HCT116 (cell line): ENCODE measurements around the gene SYNE1. TPM values are rescaled to one million over a fixed set of nuclear protein-coding genes. Genes with fewer than 3 reads are reported as not detected.

Experiments
- ATAC-seq: fragments of 200-7000 bp; cut with Tn5 transposase; 2 replicates; pipeline ENCODE4 v1.9.1; 2020; ENCODE audit warnings: mild to moderate bottlenecking, moderate library complexity
- BruUV-seq: library from RNA; stranded (reverse); fragments of 400-500 nt; replicated peaks from 2 replicates; lab custom pipeline; 2021; lab: Mats Ljungman, UMichigan
- CTCF ChIA-PET: fragments of 300-600 bp; sonication (Branson Sonifier 250); formaldehyde crosslinking; loops from one replicate; lab custom pipeline; 2021; ENCODE audit warnings: antibody characterized with exemption; lab: Charles Lee
- POLR2A ChIA-PET: fragments of 300-600, 350-600 bp; sonication (Branson Sonifier 250); formaldehyde crosslinking; loops from one replicate; lab custom pipeline; 2021; ENCODE audit warnings: antibody characterized with exemption; lab: Charles Lee
- RAD21 ChIA-PET, 2 experiments: fragments of 300-600 bp; sonication (Branson Sonifier 250); formaldehyde crosslinking; loops; one replicate each; lab custom pipeline; 2023; ENCODE audit warnings: low total read pairs in 2 of 2; ENCODE audit not compliant: uncharacterized antibody in 2 of 2, unreplicated experiment in 2 of 2, low non-redundant PET in 1 of 2; lab: Charles Lee
- DNase-seq: peaks from one replicate; pipeline ENCODE4 v3.0.0-alpha.2; 2010; ENCODE audit warnings: low read depth, low spot score
- H2AFZ ChIP-seq: fragments of 200-600 bp; shearing (Covaris generic), sonication (generic); 2 replicates; pipeline ENCODE4 v1.6.1; 2017; ENCODE audit warnings: low read depth, mixed run types, mixed read lengths, antibody characterized with exemption, low read length; ENCODE audit not compliant: poor library complexity, severe bottlenecking
- H3K27ac ChIP-seq: 2 replicates; pipeline ENCODE4 v1.5.1; 2012; ENCODE audit warnings: low read depth, low read length
- H3K27me3 ChIP-seq: fragments of 200-600 bp; sonication (generic); 2 replicates; pipeline ENCODE4 v1.6.1; 2016; ENCODE audit warnings: mixed run types, low read length, mixed read lengths; ENCODE audit not compliant: insufficient read depth
- H3K36me3 ChIP-seq, 2 experiments: fragments of 200-500 bp in 1 of 2; fragments of 200-600 bp in 1 of 2; sonication (Bioruptor generic) in 1 of 2; sonication (generic) in 1 of 2; 2 replicates each; pipeline versions ENCODE4 v1.5.1 to v1.6.1; 2014 to 2016; ENCODE audit warnings: low read length in 2 of 2, inconsistent platforms in 1 of 2, mixed read lengths in 1 of 2, mixed run types in 1 of 2; ENCODE audit not compliant: insufficient read depth in 2 of 2, control insufficient read depth in 1 of 2
- H3K4me1 ChIP-seq, 2 experiments: fragments of 200-600 bp in 1 of 2; sonication (generic) in 1 of 2; 2 replicates each; pipeline versions ENCODE4 v1.5.1 to v1.6.1; 2012 to 2017; ENCODE audit warnings: low read length in 2 of 2, inconsistent platforms in 1 of 2, mild to moderate bottlenecking in 1 of 2, mixed read lengths in 1 of 2, mixed run types in 1 of 2, moderate library complexity in 1 of 2; ENCODE audit not compliant: insufficient read depth in 2 of 2, control insufficient read depth in 1 of 2
- H3K4me2 ChIP-seq: fragments of 200-600 bp; sonication (generic); 2 replicates; pipeline ENCODE4 v1.6.1; 2017; ENCODE audit warnings: mixed run types, low read length, mixed read lengths
- H3K4me3 ChIP-seq, 2 experiments: fragments of 200-600 bp in 1 of 2; sonication (generic) in 1 of 2; replicated peaks in 1 of 2; 2 replicates each; pipeline ENCODE4 v1.5.1; 2011 to 2016; ENCODE audit warnings: low read length in 2 of 2, control low read depth in 1 of 2, low read depth in 1 of 2, mild to moderate bottlenecking in 1 of 2, mixed read lengths in 1 of 2, mixed run types in 1 of 2
- H3K79me2 ChIP-seq: fragments of 200-600 bp; sonication (generic); 2 replicates; pipeline ENCODE4 v1.6.1; 2017; ENCODE audit warnings: mild to moderate bottlenecking, mixed run types, low read length, moderate library complexity, mixed read lengths; ENCODE audit not compliant: insufficient read depth
- H3K9ac ChIP-seq: fragments of 200-600 bp; sonication (generic); 2 replicates; pipeline ENCODE4 v1.6.1; 2016; ENCODE audit warnings: low read length, mixed read lengths
- H3K9me2 ChIP-seq: fragments of 200-600 bp; sonication (generic), shearing (Covaris generic); 2 replicates; pipeline ENCODE4 v1.6.1; 2017; ENCODE audit warnings: mixed run types, mild to moderate bottlenecking, moderate library complexity; ENCODE audit not compliant: insufficient read depth
- H3K9me3 ChIP-seq, 2 experiments: fragments of 200-500 bp in 1 of 2; fragments of 200-600 bp in 1 of 2; sonication (Bioruptor generic) in 1 of 2; sonication (generic) in 1 of 2; 2 replicates each; pipeline ENCODE4 v1.6.1; 2014 to 2017; ENCODE audit warnings: low read length in 2 of 2, mixed read lengths in 2 of 2, inconsistent platforms in 1 of 2, low read depth in 1 of 2, mild to moderate bottlenecking in 1 of 2, mixed run types in 1 of 2, moderate library complexity in 1 of 2; ENCODE audit not compliant: control insufficient read depth in 1 of 2, insufficient read depth in 1 of 2
- H4K20me1 ChIP-seq: fragments of 200-600 bp; sonication (generic), shearing (Covaris generic); 2 replicates; pipeline ENCODE4 v1.6.1; 2017; ENCODE audit warnings: mixed run types, mild to moderate bottlenecking, moderate library complexity; ENCODE audit not compliant: insufficient read depth
- ATF3 ChIP-seq: IDR thresholded peaks from 2 replicates; pipeline ENCODE4 v1.6.1; 2012
- CEBPB ChIP-seq: IDR thresholded peaks from 2 replicates; pipeline ENCODE4 v1.6.1; 2012; ENCODE audit warnings: low read depth
- CTCF ChIP-seq, 3 experiments: fragments of 200-600 bp in 1 of 3; sonication (generic) in 1 of 3; IDR thresholded peaks in 2 of 3; conservative IDR thresholded peaks in 1 of 3; 2 replicates each; pipeline ENCODE4 v1.5.1; 2012 to 2017; ENCODE audit warnings: low read depth in 2 of 3, low read length in 2 of 3, antibody characterized with exemption in 1 of 3, borderline replicate concordance in 1 of 3, control low read depth in 1 of 3, mild to moderate bottlenecking in 1 of 3, mixed read lengths in 1 of 3, mixed run types in 1 of 3, moderate library complexity in 1 of 3; ENCODE audit not compliant: insufficient read depth in 1 of 3
- FOSL1 ChIP-seq: IDR thresholded peaks from 2 replicates; pipeline ENCODE4 v1.6.1; 2012; ENCODE audit warnings: low read depth
- JUND ChIP-seq: IDR thresholded peaks from 2 replicates; pipeline ENCODE4 v1.6.1; 2012
- MAX ChIP-seq: IDR thresholded peaks from 2 replicates; pipeline ENCODE4 v1.6.1; 2012
- POLR2A ChIP-seq: IDR thresholded peaks from 2 replicates; pipeline ENCODE4 v1.7.0; 2011; ENCODE audit warnings: borderline replicate concordance; ENCODE audit not compliant: insufficient read depth, insufficient read length; ENCODE audit errors: extremely low read depth
- POLR2AphosphoS5 ChIP-seq: IDR thresholded peaks from 2 replicates; pipeline ENCODE4 v1.6.1; 2011; ENCODE audit warnings: mild to moderate bottlenecking, low read depth, low read length, moderate library complexity
- RAD21 ChIP-seq: IDR thresholded peaks from 2 replicates; pipeline ENCODE4 v1.6.1; 2012; ENCODE audit warnings: low read depth, mild to moderate bottlenecking
- REST ChIP-seq: IDR thresholded peaks from 2 replicates; pipeline ENCODE4 v1.6.1; 2012; ENCODE audit warnings: low read depth
- SIN3A ChIP-seq: IDR thresholded peaks from 2 replicates; pipeline ENCODE4 v1.6.1; 2012; ENCODE audit warnings: low read depth
- TCF7L2 ChIP-seq: IDR thresholded peaks from 2 replicates; pipeline ENCODE4 v1.7.0; 2011; ENCODE audit warnings: borderline replicate concordance, inconsistent platforms; ENCODE audit not compliant: insufficient read depth, insufficient read length; ENCODE audit errors: extremely low read depth
- ZBTB33 ChIP-seq: IDR thresholded peaks from 2 replicates; pipeline ENCODE4 v1.6.1; 2011; ENCODE audit warnings: mild to moderate bottlenecking, low read length, moderate library complexity; ENCODE audit not compliant: insufficient replicate concordance; ENCODE audit errors: extremely low read depth
- ZNF274 ChIP-seq: fragments of 200-500 bp; sonication (Bioruptor generic); IDR thresholded peaks from 2 replicates; pipeline ENCODE4 v1.6.1; 2014; ENCODE audit warnings: mild to moderate bottlenecking, low read depth, low read length, inconsistent platforms
- intact Hi-C: fragments of 100-400 bp; cut with micrococcal nuclease; formaldehyde crosslinking; loops from 2 replicates; pipeline ENCODE4 v1.10.0; 2022
- total RNA-seq: library from RNA; stranded (reverse); gene quantifications from one replicate; pipeline ENCODE4 v1.2.1, GENCODE V29; 2021; ENCODE audit not compliant: unreplicated experiment

SYNE1 gene
- total RNA-seq, 1 experiment from 2014 or later = 5.4 TPM

GRCh38 chr6:152119831-152120230 lies 517.3 kb downstream of the SYNE1 start:
- Histone ChIP-seq H3K27me3 (no peaks in the 10 kb centered on the region), H4K20me1 (no peaks in the 10 kb centered on the region), H3K4me2 (no peak overlapping the region), H3K36me3 (no peaks in the 10 kb centered on the region), H3K4me1 (no peaks in the 10 kb centered on the region), H3K27ac (no peak overlapping the region), H3K9me2 (no peaks in the 10 kb centered on the region), H3K9me3 (no peaks in the 10 kb centered on the region), H3K9ac (no peak overlapping the region), H3K79me2 (no peaks in the 10 kb centered on the region), H3K4me3 (no peak overlapping the region), H2AFZ (no peak overlapping the region)
- ChIA-PET RAD21 (no interaction called here), CTCF (interaction anchor here (0.7 to 1.3 kb wide), 2 partner anchors 24 to 354 kb away, joined by 3 to 9 read pairs; no protein-coding TSS in a partner anchor), POLR2A (no interaction called here)
- DNase-seq = no peak
- TF ChIP-seq RAD21 (no peak), TCF7L2 (no peak), ATF3 (no peak), SIN3A (no peak), ZNF274 (no peak), MAX (no peak), REST (no peak), FOSL1 (no peak), POLR2A (no peak), ZBTB33 (no peak), CEBPB (no peak), JUND (no peak), CTCF (IDR thresholded peaks at IDR 0.05 in 2 of 3, conservative IDR thresholded peaks at IDR 0.05 in 1 of 3; ENCODE audit: borderline replicate concordance in 1 of 3, insufficient read depth in 1 of 3, low read depth in 2 of 3, low read length in 2 of 3) (no peak), POLR2AphosphoS5 (no peak)
- intact Hi-C loops = loop anchor here (2.0 kb wide), 1 partner anchor 451 kb away; no protein-coding TSS in a partner anchor
- no TSS peak for BruUV-seq
- no peak for ATAC-seq
